ENCODE data around the gene NCKAP5.

Gene NCKAP5

GRCh38 chr2:133421516-133422324, 146.5 kb downstream of the NCKAP5 start:
- TF ChIP-seq POLR2AphosphoS5 (IDR thresholded peaks at IDR 0.05; ENCODE audit: low read depth) (no peak), REST (IDR thresholded peaks at IDR 0.05; ENCODE audit: insufficient replicate concordance, low read depth) (no peak), GABPA (IDR thresholded peaks at IDR 0.05; ENCODE audit: low read depth) (no peak)
- no peak overlapping the region for H3K4me3 ChIP-seq (replicated peaks; ENCODE audit: insufficient read depth, low read length)
- H3K27me3 ChIP-seq (ENCODE audit: insufficient read depth, poor library complexity, severe bottlenecking), result no peaks in the 10 kb centered on the region
- DNase-seq (ENCODE audit: low read depth in 1 of 2, low spot score in 1 of 2), result no peak
- no peak overlapping the region for H3K27ac ChIP-seq (replicated peaks)

DNA sequence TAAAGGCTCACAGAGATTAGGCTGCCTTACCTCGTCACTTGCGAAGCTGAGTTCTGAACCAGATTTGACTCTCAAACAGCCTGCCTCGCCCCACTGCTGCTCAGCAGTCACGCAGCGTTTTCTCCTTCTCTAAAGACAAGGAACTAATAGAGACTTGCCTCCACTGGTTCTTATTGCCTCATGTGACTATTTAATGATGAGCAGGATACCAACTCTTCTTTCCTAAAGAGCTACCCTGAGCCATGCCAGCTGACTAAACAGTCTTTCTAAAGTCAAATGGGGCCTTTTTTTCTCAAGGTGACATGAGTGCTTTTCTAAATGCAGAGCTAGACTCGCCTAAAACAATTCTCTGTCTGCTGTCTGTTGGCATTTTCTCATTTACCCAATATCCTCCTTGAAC, 147.5 kb downstream of the NCKAP5 start:
- Histone ChIP-seq H3K4me3 (replicated peaks; ENCODE audit: insufficient read depth, low read length) (no peak overlapping the region), H3K27me3 (ENCODE audit: insufficient read depth, poor library complexity, severe bottlenecking) (no peaks in the 10 kb centered on the region), H3K27ac (replicated peaks) (no peak overlapping the region)
- DNase-seq (ENCODE audit: low read depth in 1 of 2, low spot score in 1 of 2), result no peak
- no peak for TF ChIP-seq SPI1 (IDR thresholded peaks at IDR 0.05; ENCODE audit: borderline replicate concordance, low read depth)
- TF ChIP-seq GABPA (IDR thresholded peaks at IDR 0.05; ENCODE audit: low read depth), result no peak
- no peak for TF ChIP-seq REST (IDR thresholded peaks at IDR 0.05; ENCODE audit: insufficient replicate concordance, low read depth)
- no peak for TF ChIP-seq POLR2AphosphoS5 (IDR thresholded peaks at IDR 0.05; ENCODE audit: low read depth)
- no peak for TF ChIP-seq CTCF (IDR thresholded peaks at IDR 0.05; ENCODE audit: insufficient read depth, low read length)

DNA sequence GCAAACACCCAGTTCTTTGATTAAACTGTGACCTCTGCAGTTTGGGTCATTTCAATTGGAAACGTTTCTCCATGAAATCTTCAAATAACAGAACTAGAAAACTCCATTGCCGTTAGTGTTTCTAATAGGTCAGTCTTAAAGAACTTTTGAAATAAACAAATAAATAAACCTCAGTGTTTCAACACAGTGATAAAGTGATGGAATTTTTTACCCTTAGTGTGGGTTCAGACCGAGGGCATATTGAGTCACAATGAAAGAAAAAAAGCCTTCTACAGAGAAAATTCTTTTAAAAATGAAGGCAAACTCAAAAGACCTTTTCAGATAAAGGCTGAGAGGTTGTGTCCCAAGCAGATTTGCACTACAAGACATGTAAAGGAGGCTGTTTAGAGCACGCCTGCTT, 149.6 kb downstream of the NCKAP5 start:
- no peak overlapping the region for H3K27ac ChIP-seq (replicated peaks)
- TF ChIP-seq REST (IDR thresholded peaks at IDR 0.05; ENCODE audit: insufficient replicate concordance, low read depth) (no peak), CTCF (IDR thresholded peaks at IDR 0.05; ENCODE audit: insufficient read depth, low read length) (no peak)

More for the DNA sequence above, 149.6 kb downstream of the NCKAP5 start:
- no peak for DNase-seq (ENCODE audit: low read depth in 1 of 2, low spot score in 1 of 2)
- Histone ChIP-seq H3K27me3 (ENCODE audit: insufficient read depth, poor library complexity, severe bottlenecking) (no peaks in the 10 kb centered on the region), H3K4me3 (replicated peaks; ENCODE audit: insufficient read depth, low read length) (no peak overlapping the region)

All from HL-60 (cell line).